Right atrium auricular region (tissue), 2 donors: ENCODE data around the gene BMF. TPM values are rescaled to one million over a fixed set of nuclear protein-coding genes. Genes with fewer than 3 reads are reported as not detected.

ENCODE experiments used
- DNase-seq: peaks from one replicate; pipeline ENCODE4 v3.0.0-alpha.2; 2019; ENCODE audit warnings: low spot score
- H3K27ac ChIP-seq, 2 donors: fragments of 200-600 bp; sonication (generic); 1 replicate in 1 of 2; 2 replicates in 1 of 2; pipeline ENCODE4 v1.5.1; 2016 to 2019
- H3K27me3 ChIP-seq, 2 donors: fragments of 200-600 bp; sonication (generic); one replicate each; pipeline versions ENCODE4 v1.5.1 to v1.6.0; 2017 to 2019
- H3K36me3 ChIP-seq: fragments of 200-600 bp; sonication (generic); one replicate; pipeline ENCODE4 v1.5.1; 2016
- H3K4me1 ChIP-seq, 2 donors: fragments of 200-600 bp; sonication (generic); one replicate each; pipeline versions ENCODE4 v1.5.1 to v1.6.0; 2017 to 2019
- H3K4me3 ChIP-seq, 2 donors: fragments of 200-600 bp; sonication (generic); 1 replicate in 1 of 2; 2 replicates in 1 of 2; pipeline ENCODE4 v1.5.1; 2017 to 2019; ENCODE audit warnings: mild to moderate bottlenecking in 1 of 2, moderate library complexity in 1 of 2
- H3K9me3 ChIP-seq, 2 donors: fragments of 200-600 bp; sonication (generic); one replicate each; pipeline ENCODE4 v1.5.1; 2019
- CTCF ChIP-seq, 2 donors: fragments of 200-600 bp; sonication (generic); IDR thresholded peaks; one replicate each; pipeline ENCODE4 v1.5.1; 2019; ENCODE audit warnings: antibody characterized with exemption in 2 of 2
- total RNA-seq, 2 donors: library from RNA; depleted of rRNA; stranded (reverse); fragments of >200 nt; gene quantifications; one replicate each; pipeline ENCODE4 v1.1.0, GENCODE V29; 2016

The BMF gene
- total RNA-seq, 2 donors from 2014 or later: 1.3 to 3.0 TPM

- H3K4me1 ChIP-seq: peaks cover 0 to 28% of the 10 kb centered on the region in 2 donors
- DNase-seq: no peak
Observed at GRCh38 chr15:40059821-40060220, 48.9 kb downstream of the BMF start.

DNA sequence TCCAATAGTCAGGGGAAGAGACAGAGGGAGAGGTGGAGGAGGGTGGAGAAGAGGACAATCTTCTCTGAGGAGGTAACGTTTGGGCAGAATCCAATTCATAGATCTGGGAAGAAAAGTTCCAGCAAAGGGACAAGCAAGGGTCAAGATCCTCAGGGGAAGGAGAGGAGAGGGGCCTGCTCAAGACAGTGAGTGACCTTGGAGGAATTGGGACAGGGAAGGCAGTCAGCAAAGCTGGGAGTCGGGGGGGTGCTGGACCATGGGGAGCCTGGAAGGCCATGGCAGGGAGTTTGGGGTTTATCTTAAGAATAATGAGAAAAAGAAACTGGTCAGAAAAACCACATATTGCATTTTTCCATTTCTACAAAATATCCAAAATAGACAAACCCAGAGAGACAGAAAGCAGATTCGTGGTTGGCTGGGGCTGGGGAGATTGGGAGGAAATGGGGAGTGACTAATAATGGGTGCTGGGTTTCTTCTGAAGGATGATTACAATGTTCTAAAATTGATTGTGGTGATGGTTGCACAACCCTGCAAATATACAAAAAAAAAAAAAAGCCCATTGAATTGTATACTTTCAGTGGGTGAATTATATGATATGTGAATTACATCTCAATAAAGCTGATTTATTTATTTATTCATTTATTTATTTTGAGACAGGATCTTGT is 50.1 kb downstream of the BMF start:
- peak; percentile 32 for DNase-seq
- H3K36me3 ChIP-seq: no peaks in the 10 kb centered on the region
- no peaks in the 10 kb centered on the region for H3K27me3 ChIP-seq
- H3K4me3 ChIP-seq: no peak overlapping the region
- no peaks in the 10 kb centered on the region for H3K9me3 ChIP-seq
- no peak overlapping the region for H3K27ac ChIP-seq
- H3K4me1 ChIP-seq: peaks cover 0 to 22% of the 10 kb centered on the region in 2 donors
- TF ChIP-seq CTCF (IDR thresholded peaks at IDR 0.05): no peak

More at GRCh38 chr15:40059821-40060220, 48.9 kb downstream of the BMF start:
- Histone ChIP-seq H3K36me3 (no peaks in the 10 kb centered on the region), H3K9me3 (no peaks in the 10 kb centered on the region), H3K27me3 (no peaks in the 10 kb centered on the region), H3K27ac (no peak overlapping the region), H3K4me3 (no peak overlapping the region)
- TF ChIP-seq CTCF (IDR thresholded peaks at IDR 0.05): no peak

DNA sequence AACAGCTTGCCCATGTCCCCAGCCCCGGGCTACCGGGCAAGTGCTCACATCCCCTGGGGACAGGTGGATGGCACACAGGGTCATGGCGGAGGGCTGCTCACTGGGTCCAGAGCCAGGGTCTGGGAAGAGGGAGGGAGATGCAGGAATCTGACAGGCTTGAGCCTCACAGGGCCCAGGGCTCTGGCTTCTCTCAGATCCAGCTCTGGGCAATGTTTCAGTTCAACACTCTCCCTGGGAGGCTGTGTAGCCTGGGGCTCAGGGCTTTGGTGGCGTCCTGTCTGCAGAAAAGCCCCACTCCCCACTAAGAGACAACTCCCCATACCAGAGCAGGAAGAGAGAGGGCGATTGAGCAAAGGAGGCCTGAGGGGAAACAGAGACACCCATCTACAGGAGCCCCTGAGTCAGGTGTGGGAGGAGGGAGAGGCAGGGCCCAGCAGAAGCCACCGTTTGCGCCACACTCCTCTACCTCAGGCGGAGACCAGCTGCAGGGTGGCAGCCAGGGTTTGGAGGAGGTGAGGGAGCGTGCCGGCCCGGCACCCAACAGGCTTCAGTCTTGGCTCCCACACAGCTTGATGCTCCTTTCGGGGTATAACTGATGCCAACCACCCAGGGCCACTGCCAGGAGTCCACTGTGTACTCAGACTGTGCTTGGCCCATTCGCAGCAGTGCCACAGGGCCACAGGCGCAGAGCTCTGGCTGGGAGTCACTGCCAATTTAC is 52.9 kb downstream of the BMF start:
- TF ChIP-seq CTCF (IDR thresholded peaks at IDR 0.05): peak in 1 of 2 donors; percentile 15
- no peaks in the 10 kb centered on the region for H3K27me3 ChIP-seq
- peaks cover 0 to 17% of the 10 kb centered on the region in 2 donors for H3K4me1 ChIP-seq
- no peaks in the 10 kb centered on the region for H3K36me3 ChIP-seq
- no peak overlapping the region for H3K4me3 ChIP-seq
- H3K9me3 ChIP-seq: no peaks in the 10 kb centered on the region
- no peak overlapping the region for H3K27ac ChIP-seq
- DNase-seq: peak; percentile 57

DNA sequence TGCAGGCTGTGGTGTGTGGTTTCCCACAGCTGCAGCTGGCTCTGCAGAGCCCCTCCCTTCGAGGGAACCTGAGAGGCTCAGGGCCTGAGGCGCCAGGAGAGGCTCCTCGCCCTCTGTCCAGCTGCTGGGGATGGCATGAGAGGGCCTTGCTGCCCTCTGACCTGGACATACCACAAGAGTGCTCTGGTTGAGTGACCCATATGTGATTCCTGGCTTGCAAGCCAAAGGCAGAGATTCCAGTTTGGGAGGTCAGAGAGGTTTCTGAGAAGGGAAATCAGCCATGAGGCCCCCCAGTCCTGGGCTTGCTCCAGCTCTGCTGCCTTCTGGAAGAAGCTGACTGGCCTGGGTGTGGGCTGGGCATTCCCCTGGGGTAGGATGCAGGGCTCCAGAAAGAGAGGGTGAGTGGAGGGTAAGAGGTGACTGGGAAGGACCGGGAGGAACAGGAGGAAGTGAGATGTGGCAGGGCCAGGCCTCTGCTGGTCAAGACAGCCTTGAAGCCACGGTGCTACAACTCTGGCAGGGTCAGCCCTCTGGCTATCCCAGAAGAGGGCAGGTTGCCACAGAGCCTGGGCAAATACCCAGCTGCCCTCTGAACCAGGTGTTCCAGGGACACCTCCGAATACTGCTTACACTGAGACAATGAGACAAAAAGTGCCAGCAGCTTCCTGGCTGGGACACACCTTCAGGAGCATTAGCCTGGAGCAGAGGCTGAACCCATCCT is 53.7 kb downstream of the BMF start:
- no peak overlapping the region for H3K4me3 ChIP-seq
- peak; percentile 57 for DNase-seq
- no peak for TF ChIP-seq CTCF (IDR thresholded peaks at IDR 0.05)
- no peak overlapping the region for H3K27ac ChIP-seq
- H3K9me3 ChIP-seq: no peaks in the 10 kb centered on the region
- H3K27me3 ChIP-seq: no peaks in the 10 kb centered on the region
- H3K4me1 ChIP-seq: peaks cover 0 to 19% of the 10 kb centered on the region in 2 donors
- no peaks in the 10 kb centered on the region for H3K36me3 ChIP-seq

GRCh38 chr15:40054605-40054854 is 54.1 kb downstream of the BMF start:
- Histone ChIP-seq H3K27me3 (no peaks in the 10 kb centered on the region), H3K4me1 (peaks cover 0 to 23% of the 10 kb centered on the region in 2 donors), H3K27ac (no peak overlapping the region), H3K36me3 (no peaks in the 10 kb centered on the region), H3K9me3 (no peaks in the 10 kb centered on the region), H3K4me3 (no peak overlapping the region)
- TF ChIP-seq CTCF (IDR thresholded peaks at IDR 0.05): no peak
- DNase-seq: no peak
